Measurements from ENCODE around the gene ALK.

ALK gene

GRCh38 chr2:29787473-29788465 is 133.6 kb downstream of the ALK start:
- DNase-seq, result no peak

- no peak for DNase-seq
These were observed 135.0 kb downstream of the ALK start for GRCh38 chr2:29786361-29786760.

- no peak for DNase-seq
These were observed 137.7 kb downstream of the ALK start for GRCh38 chr2:29783666-29784065.

GRCh38 chr2:29782549-29783458 is 138.6 kb downstream of the ALK start:
- DNase-seq, result no peak

- no peak for DNase-seq
These were observed 139.3 kb downstream of the ALK start for GRCh38 chr2:29782087-29782486.

GRCh38 chr2:29780906-29781305 is 140.5 kb downstream of the ALK start:
- DNase-seq, result no peak

GRCh38 chr2:29777161-29777560 is 144.2 kb downstream of the ALK start:
- peak; percentile 20 for DNase-seq

GRCh38 chr2:29776406-29776805 is 145.0 kb downstream of the ALK start:
- DNase-seq, result no peak

GRCh38 chr2:29775937-29776336 is 145.4 kb downstream of the ALK start:
- no peak for DNase-seq

GRCh38 chr2:29774624-29775023 is 146.8 kb downstream of the ALK start:
- no peak for DNase-seq

- DNase-seq, result no peak
These were observed 150.5 kb downstream of the ALK start for GRCh38 chr2:29770846-29771245.

GRCh38 chr2:29769847-29770246 is 151.5 kb downstream of the ALK start:
- DNase-seq, result no peak

GRCh38 chr2:29767606-29768335 is 153.6 kb downstream of the ALK start:
- no peak for DNase-seq

GRCh38 chr2:29766191-29766590 is 155.2 kb downstream of the ALK start:
- no peak for DNase-seq

- DNase-seq, result no peak
These were observed 155.7 kb downstream of the ALK start for GRCh38 chr2:29765721-29766120.

- no peak for DNase-seq
These were observed 158.0 kb downstream of the ALK start for GRCh38 chr2:29763371-29763770.

GRCh38 chr2:29762239-29762638 is 159.1 kb downstream of the ALK start:
- DNase-seq, result no peak

- no peak for DNase-seq
These were observed 160.1 kb downstream of the ALK start for GRCh38 chr2:29761278-29761677.

GRCh38 chr2:29760008-29760407 is 161.4 kb downstream of the ALK start:
- no peak for DNase-seq

- no peak for DNase-seq
These were observed 162.0 kb downstream of the ALK start for GRCh38 chr2:29759360-29759759.

GRCh38 chr2:29755829-29756228 is 165.6 kb downstream of the ALK start:
- DNase-seq, result no peak

- DNase-seq, result no peak
These were observed 166.2 kb downstream of the ALK start for GRCh38 chr2:29755233-29755632.
